Stimulated activated CD8-positive, alpha-beta memory T cell treated with anti-CD3 and anti-CD28 coated beads, Interleukin-15, amount 100 ng/mL, for 4 hours (primary cell): ENCODE data around the gene POU5F1.
"Not testable (repeated sequence)": the region's sequence is repeated elsewhere in the genome, so short reads cannot be mapped to it uniquely, and the experiment has no call there.

Source experiments
- DNase-seq, 2 donors: peaks; one replicate each; pipeline ENCODE4 v3.0.0-alpha.2; 2020; ENCODE audit warnings: low read depth in 2 of 2

POU5F1 gene

DNA sequence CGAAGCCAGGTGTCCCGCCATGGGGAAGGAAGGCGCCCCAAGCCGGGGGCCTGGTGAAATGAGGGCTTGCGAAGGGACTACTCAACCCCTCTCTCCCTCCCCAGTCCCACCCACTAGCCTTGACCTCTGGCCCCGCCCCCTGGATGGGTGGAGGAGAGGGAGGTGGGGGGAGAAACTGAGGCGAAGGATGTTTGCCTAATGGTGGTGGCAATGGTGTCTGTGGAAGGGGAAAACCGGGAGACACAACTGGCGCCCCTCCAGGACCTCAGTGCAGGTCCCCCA, at the start of gene POU5F1:
Gene POU5F1, minus strand, starts transcription at position 83 of the 282 bp plus-strand sequence. Its CDS starts 62 bp downstream, at position 21.
- DNase-seq, result no peak

DNA sequence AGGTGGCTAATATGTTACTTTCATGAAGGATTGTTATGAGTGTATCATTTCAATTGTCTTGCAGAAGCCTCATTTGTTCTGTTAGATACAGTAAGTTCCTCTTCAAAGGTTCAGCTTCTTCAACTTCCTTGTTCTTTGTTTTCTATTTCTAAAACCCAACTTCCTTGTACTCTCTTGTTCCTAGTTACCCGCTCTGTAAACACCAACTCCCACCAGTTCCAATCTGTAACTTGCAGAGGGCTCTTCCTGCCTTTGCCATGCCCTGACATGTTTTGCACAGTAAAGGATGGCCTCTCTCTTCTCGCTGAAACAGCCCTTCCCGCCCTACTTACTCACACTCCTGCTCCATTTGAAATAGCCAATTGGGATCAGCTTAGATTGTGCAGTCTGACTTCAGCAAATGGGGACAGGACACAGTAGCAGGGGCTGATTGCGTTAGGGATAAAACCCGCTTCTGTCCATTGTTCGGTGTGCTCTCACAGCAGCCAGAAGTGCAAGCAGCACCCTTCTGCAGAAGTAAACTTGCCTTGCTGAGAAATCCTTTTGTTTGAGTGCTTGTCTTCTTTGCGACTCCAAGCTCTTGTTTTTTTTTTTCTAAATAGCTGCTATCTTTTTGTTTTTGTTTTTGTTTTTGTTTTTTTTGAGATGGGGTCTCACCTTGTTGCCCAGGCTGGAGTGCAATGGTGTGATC, 45.9 kb upstream of the POU5F1 start:
- no peak for DNase-seq

DNA sequence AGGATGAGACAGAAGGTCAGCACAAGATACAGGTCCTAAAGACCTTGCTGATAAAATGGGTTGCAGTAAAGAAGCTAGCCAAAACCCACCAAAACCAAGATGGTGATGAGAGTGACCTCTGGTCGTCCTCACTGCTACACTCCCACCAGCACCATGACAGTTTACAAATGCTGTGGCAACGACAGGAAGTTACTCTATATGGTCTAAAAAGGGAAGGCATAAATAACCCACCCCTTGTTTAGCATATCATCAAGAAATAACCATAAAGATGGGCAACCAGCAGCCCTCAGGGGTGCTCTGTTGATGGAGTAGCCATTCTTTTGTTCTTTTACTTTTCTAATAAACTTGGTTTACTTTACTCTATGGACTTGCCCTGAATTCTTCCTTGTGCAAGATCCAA, 44.7 kb upstream of the POU5F1 start:
- DNase-seq, result not testable (repeated sequence)

DNA sequence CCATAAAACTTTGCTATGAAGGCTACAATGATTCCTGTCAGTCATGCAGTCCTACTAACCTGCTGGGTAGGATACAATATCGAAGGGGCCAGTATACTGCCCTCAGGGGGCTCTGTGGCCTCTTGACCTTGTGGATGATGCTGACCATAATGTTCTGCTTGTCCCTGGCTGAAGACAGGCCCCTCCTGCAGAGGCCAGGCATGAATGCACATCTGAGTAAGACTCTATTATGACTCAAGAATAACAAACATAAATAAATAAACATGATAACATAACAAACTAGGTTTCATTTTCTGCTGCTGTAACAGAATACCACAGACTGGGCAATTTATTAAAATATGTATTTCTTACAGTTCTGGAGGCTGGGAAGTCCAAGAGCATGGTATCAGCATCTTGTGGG, 44.0 kb upstream of the POU5F1 start:
- no peak for DNase-seq

DNA sequence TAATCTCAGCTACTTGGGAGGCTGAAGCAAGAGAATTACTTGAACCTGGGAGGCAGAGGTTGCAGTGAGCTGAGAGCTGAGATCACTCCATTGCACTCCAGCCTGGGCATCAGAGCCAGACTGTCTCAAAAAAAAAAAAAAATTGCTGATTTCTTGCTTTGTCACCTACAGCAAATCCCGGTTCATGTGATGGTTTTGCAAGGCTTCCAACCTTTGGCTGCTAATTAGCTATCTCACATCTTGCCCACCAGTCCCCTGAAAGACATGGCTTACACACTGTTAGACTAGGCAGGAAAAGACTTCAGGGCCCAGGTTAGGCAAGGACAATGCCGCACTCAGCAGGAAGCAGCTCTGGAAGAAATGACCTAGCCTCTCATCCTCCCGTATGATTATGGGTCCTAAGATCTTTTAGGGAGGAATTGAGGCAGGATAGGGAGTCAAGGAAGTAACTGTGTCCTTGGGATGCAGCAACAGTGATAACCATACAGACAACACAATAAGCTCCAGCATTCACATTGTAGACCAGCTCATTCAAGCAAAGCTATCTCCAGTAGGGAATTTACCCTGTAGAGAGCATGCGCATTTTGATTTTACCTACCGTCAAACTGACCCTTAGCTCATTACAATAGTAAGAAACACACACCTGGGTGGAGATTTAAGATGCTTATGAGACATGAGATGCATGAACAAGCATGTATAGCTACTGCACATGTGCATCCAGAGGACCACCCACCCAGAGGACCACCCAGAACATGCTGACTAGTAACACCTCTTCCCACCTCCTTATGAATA, 40.5 kb upstream of the POU5F1 start:
- no peak for DNase-seq

GRCh38 chr6:31210123-31210522, 39.6 kb upstream of the POU5F1 start:
- DNase-seq, result no peak

DNA sequence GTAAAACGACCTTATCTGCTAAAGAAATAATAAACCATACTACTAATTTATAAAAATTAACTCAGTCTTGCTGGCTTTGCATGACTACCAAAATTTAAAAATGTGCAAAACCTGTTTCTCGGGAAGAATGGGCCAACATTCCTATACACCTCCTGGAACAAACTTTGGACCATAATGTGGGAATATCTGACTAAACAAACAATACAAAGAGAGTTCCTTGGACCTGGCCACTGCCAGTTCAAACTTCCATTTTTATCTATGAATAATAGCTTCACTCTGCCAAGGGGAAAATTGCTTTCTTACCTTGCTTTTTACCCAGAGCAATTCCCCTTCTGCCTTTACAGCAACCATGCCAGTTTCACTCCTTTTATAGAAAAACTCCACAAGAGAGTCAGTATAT, 38.7 kb upstream of the POU5F1 start:
- no peak for DNase-seq

DNA sequence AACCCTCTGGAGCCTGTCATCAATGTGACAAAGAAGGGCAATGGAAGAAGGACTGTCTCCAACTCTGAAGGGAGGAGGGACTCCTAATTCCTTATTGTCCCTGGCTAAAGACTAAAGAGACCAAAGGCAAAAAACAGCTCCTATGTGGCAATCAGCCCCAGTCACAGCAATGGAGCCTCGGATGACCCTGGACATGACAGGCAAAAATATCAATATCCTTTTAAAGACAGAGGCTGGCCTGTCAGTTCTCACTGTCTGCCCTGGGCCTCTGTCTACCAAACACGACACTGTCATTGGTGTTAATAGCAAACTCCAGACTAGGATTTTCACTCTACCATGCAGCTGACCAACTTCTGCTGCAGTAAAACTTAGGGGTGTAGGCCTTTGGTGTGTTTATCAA, 38.0 kb upstream of the POU5F1 start:
- DNase-seq, result no peak

GRCh38 chr6:31205638-31206037, 35.2 kb upstream of the POU5F1 start:
- DNase-seq, result no peak

GRCh38 chr6:31204751-31205145, 34.3 kb upstream of the POU5F1 start:
- DNase-seq, result no peak

- DNase-seq, result peak in 1 of 2 donors; percentile 58
Measured at GRCh38 chr6:31203345-31203979, 33.0 kb upstream of the POU5F1 start.

DNA sequence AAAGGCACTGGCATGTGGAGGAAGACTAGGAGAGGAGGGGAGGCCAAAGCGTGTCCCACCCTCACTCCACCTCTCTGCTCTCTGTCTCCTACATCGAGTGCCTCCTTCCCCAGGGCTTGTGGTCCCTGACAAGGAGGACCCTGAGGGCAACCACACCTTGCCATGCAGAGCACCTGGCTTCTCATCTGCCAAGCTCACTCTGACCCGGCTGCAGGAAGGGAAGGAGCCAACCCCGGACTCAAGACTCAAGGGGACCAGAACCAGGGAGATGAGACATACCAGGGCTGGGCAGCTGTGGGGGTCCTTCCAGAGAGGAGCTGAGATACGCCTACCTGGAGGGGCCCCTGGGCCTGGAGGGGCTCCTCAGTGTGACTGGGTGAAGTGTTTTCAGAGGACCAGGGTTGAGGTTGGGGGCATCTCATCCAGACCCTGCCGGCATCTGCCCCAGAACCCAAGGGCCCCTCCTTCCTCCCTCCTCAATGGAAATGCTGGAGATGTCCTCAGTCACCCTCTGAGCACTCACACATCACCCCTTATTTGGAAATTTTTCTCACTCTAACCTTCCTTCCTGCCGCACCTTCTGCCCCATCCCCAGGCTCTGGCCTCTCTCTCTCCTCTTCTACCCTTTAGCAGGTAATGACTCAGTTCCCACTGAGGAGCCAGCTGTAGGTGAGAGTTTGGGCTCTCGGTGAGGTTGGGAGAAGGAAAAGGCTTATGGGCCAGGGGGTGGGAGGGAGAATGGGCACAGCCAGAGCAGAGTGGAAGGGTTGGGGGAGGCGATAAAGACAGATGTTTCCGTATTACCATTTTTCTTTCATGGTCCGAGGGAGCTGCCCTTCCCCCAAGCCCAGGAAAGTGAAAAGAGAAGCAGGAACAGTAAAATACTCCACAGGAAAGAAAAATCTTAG, 32.0 kb upstream of the POU5F1 start:
- DNase-seq, result no peak

DNA sequence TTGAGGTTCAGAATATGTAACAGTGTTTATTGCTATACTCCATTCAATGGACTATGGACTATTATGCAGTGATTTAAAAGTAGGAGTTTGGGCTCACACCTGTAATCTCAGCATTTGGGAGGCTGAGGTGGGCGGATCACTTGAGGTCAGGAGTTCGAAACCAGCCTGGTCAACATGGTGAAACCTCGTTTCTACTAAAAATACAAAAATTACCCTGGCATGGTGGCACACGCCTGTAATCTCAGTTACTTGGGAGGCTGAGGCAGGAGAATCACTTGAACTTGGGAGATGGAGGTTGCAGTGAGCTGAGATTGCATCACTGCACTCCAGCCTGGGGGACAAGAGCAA, 28.6 kb upstream of the POU5F1 start:
- DNase-seq, result not testable (repeated sequence)

GRCh38 chr6:31197559-31198305, 27.2 kb upstream of the POU5F1 start:
- DNase-seq, result peak; percentile 84 to 92

DNA sequence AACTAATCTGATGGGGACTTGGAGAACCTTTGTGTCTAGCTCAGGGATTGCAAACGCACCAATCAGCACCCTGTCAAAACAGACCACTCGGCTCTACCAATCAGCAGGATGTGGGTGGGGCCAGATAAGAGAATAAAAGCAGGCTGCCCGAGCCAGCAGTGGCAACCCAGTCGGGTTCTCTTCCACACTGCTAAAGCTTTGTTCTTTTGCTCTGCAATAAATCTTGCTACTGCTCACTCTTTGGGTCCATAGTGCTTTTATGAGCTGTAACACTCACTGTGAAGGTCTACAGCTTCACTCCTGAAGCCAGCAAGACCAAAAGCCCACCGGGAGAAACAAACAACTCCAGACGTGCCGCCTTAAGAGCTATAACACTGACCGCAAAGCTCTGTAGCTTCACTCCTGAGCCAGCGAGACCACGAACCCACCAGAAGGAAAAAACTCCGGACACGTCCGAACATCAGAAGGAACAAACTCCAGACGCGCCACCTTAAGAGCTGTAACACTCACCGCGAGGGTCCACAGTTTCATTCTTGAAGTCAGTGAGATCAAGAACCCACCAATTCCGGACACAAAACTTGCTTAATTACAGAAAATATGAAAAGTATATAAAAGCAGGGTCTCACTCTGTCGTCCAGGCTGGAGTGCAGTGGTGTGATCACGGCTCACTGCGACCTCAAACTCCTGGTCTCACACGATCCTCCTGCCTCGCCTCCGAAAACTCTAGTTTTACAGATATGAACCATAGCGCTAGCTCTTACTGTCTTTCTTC, 26.0 kb upstream of the POU5F1 start:
- DNase-seq, result not testable (repeated sequence)

GRCh38 chr6:31195308-31195979, 25.0 kb upstream of the POU5F1 start:
- DNase-seq, result not testable (repeated sequence)

DNA sequence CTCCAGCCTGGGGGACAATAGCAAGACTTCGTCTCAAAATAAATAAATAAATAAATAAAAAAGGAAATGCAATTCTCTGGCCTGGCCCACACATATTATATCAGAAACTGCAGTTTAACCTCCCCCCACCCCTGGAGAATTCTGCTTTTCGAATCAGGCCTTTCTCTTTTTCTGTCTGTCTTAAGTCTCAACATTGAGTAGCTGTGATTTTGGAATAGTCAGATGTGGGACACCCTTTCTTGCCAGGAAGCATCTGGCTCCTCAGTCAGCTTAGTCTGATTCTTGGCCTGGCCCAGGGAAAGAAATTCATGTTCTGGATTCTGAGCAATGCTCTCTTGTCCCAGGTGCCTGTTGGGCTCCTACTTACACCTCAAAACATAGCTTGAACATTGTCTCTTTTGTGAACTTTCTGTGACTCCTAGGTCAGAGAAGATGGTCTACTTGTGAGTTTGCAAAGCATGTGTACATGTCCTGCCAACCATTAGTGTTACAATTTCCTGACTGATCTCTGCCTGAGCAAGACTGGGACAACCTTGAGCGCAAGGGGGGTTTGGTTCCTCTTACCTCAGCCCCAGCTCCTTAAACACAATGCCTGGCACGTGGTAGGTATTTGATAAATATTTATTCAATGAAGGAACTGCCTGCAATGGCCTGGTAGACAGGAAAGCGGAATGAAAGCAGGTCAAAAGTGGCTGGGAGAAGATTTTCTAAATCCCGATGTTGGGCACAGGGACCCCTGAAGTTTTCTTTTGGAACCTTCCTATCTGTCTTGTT, 23.8 kb upstream of the POU5F1 start:
- DNase-seq, result no peak

- DNase-seq, result no peak
Measured at GRCh38 chr6:31193206-31193605, 22.7 kb upstream of the POU5F1 start.

DNA sequence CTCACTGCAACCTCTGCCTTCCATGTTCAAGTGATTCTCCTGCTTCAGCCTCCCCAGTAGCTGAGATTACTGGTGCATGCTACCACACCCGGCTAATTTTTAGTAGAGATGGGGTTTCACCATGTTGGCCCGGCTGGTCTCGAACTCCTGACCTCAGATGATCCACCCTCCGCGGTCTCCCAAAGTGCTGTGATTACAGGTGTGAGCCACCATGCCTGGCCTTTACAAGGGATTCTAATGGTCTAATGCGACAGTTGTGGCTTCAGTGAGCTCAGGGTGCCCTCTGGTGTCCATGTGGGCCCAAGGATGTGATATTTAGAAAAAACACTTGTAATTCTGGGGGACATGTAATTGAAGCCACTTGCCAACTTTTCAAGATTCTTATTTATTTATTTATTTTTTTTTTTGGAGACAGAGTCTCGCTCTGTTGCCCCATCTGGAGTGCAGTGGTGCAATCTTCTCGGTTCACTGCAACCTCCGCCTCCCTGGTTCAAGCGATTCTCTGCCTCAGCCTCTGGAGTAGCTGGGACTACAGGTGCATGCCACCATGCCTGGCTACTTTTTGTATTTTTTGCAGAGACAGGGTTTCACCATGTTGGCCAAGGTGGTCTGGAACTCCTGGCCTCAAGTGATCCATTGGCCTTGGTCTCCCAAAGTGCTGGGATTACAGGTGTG, 22.1 kb upstream of the POU5F1 start:
- peak in 1 of 2 donors; percentile 38 for DNase-seq
